Neural crest cell (in vitro differentiated cells): ENCODE measurements around the gene P2RX1. TPM values are rescaled to one million over a fixed set of nuclear protein-coding genes. Genes with fewer than 3 reads are reported as not detected.
A peak's percentile ranks its signal among the peaks of the same experiment; 100 is the strongest.

Experiments used
- DNase-seq: peaks from one replicate; pipeline ENCODE4 v3.0.0; 2021; ENCODE audit warnings: low read depth, mixed read lengths, low spot score
- H3K27ac Mint-ChIP-seq: one replicate; pipeline ENCODE4 v1.8.0; 2021; ENCODE audit warnings: mild to moderate bottlenecking, mixed read lengths; ENCODE audit not compliant: unreplicated experiment
- H3K27me3 Mint-ChIP-seq: 2 replicates; pipeline ENCODE4 v1.8.0; 2021; ENCODE audit warnings: low read depth, mild to moderate bottlenecking, mixed read lengths
- H3K36me3 Mint-ChIP-seq: 2 replicates; pipeline ENCODE4 v1.8.0; 2021; ENCODE audit warnings: low read depth, mild to moderate bottlenecking, mixed read lengths
- H3K4me1 Mint-ChIP-seq: 2 replicates; pipeline ENCODE4 v1.8.0; 2021; ENCODE audit warnings: mixed read lengths
- H3K4me3 Mint-ChIP-seq: one replicate; pipeline ENCODE4 v1.8.0; 2021; ENCODE audit warnings: mild to moderate bottlenecking, mixed read lengths
- H3K9me3 Mint-ChIP-seq: 2 replicates; pipeline ENCODE4 v1.8.0; 2021; ENCODE audit warnings: mixed read lengths
- total RNA-seq: library from RNA; stranded (reverse); gene quantifications from 2 replicates; pipeline ENCODE4 v1.2.1, GENCODE V29; 2021
- TF ChIP-seq, protein P1 (sequence below): fragments of 200-600 bp; sonication (generic); conservative IDR thresholded peaks from 2 replicates; pipeline ENCODE4 v1.5.0; 2021; ENCODE audit warnings: antibody characterized with exemption, mild to moderate bottlenecking

The P2RX1 gene
- total RNA-seq, 1 donor from 2014 or later: not detected

- no peaks in the 10 kb centered on the region for H3K9me3 Mint-ChIP-seq
- peaks cover 25% of the 10 kb centered on the region for H3K27me3 Mint-ChIP-seq
- H3K4me3 Mint-ChIP-seq: peak overlapping the region; percentile 85
- H3K4me1 Mint-ChIP-seq: peaks cover 41% of the 10 kb centered on the region
- H3K27ac Mint-ChIP-seq: no peak overlapping the region
- no peak for DNase-seq
- TF ChIP-seq, protein P1, sequence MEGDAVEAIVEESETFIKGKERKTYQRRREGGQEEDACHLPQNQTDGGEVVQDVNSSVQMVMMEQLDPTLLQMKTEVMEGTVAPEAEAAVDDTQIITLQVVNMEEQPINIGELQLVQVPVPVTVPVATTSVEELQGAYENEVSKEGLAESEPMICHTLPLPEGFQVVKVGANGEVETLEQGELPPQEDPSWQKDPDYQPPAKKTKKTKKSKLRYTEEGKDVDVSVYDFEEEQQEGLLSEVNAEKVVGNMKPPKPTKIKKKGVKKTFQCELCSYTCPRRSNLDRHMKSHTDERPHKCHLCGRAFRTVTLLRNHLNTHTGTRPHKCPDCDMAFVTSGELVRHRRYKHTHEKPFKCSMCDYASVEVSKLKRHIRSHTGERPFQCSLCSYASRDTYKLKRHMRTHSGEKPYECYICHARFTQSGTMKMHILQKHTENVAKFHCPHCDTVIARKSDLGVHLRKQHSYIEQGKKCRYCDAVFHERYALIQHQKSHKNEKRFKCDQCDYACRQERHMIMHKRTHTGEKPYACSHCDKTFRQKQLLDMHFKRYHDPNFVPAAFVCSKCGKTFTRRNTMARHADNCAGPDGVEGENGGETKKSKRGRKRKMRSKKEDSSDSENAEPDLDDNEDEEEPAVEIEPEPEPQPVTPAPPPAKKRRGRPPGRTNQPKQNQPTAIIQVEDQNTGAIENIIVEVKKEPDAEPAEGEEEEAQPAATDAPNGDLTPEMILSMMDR: no peak
- no peaks in the 10 kb centered on the region for H3K36me3 Mint-ChIP-seq
Measured at GRCh38 chr17:3894188-3894587, 22.1 kb downstream of the P2RX1 start.

DNA sequence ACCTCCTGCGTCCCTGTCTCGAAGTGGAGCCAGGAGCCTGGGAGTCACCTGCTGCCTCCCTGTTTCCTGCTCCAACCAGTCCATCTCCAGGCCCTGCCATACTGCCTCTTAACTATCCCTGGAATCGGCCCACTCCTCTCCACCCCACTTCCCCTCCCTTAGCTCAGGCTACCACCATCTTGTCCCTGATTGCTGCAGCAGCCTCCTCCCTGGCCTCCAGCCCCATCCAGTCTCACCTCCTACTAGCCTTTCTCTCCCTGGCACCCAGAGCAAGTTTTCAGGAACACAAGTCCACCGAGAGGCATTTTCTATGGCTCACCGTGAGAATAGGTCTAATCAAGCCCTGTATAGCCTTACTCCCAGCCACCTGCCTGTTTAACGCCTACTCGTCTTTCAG lies 22.5 kb downstream of the P2RX1 start:
- H3K27me3 Mint-ChIP-seq: peaks cover 25% of the 10 kb centered on the region
- peak overlapping the region; percentile 85 for H3K4me3 Mint-ChIP-seq
- H3K4me1 Mint-ChIP-seq: peaks cover 41% of the 10 kb centered on the region
- DNase-seq: no peak
- H3K27ac Mint-ChIP-seq: peak overlapping the region; percentile 62
- no peaks in the 10 kb centered on the region for H3K9me3 Mint-ChIP-seq
- TF ChIP-seq, protein P1: no peak
- H3K36me3 Mint-ChIP-seq: no peaks in the 10 kb centered on the region

- peak within 1 kb of the TSS; percentile 62 for H3K27ac Mint-ChIP-seq
- no peaks in the 10 kb centered on the region for H3K9me3 Mint-ChIP-seq
- peaks cover 25% of the 10 kb centered on the region for H3K27me3 Mint-ChIP-seq
- H3K4me1 Mint-ChIP-seq: peaks cover 38% of the 10 kb centered on the region
- TF ChIP-seq, protein P1: no peak
- H3K36me3 Mint-ChIP-seq: no peaks in the 10 kb centered on the region
- DNase-seq: peak; percentile 76
- H3K4me3 Mint-ChIP-seq: peak within 1 kb of the TSS; percentile 87
Measured at GRCh38 chr17:3893003-3893719, 23.1 kb downstream of the P2RX1 start, which contains the start of gene CAMKK1. Gene CAMKK1 (minus strand): TSS chr17:3893053. CDS start chr17:3885687, 7,366 bp downstream.

- Mint-ChIP-seq H3K4me1 (peaks cover 34% of the 10 kb centered on the region), H3K4me3 (peak overlapping the region; percentile 87), H3K27me3 (peaks cover 25% of the 10 kb centered on the region), H3K36me3 (no peaks in the 10 kb centered on the region), H3K27ac (no peak overlapping the region), H3K9me3 (no peaks in the 10 kb centered on the region)
- TF ChIP-seq, protein P1: peak; percentile 19
- DNase-seq: peak; percentile 48
Measured at GRCh38 chr17:3892095-3892998, 23.9 kb downstream of the P2RX1 start.

GRCh38 chr17:3891626-3892094 lies 24.6 kb downstream of the P2RX1 start:
- Mint-ChIP-seq H3K27ac (no peak overlapping the region), H3K4me3 (peak overlapping the region; percentile 87), H3K36me3 (no peaks in the 10 kb centered on the region), H3K9me3 (no peaks in the 10 kb centered on the region), H3K4me1 (peaks cover 28% of the 10 kb centered on the region), H3K27me3 (peaks cover 25% of the 10 kb centered on the region)
- DNase-seq: no peak
- TF ChIP-seq, protein P1: no peak
